Trophoblast cell (in vitro differentiated cells and primary cell): ENCODE measurements around the gene ATP13A3.

Experiments used
- DNase-seq, 2 donors: peaks; one replicate each; pipeline ENCODE4 v3.0.0-alpha.2; 2016
- H2AFZ ChIP-seq: 2 replicates; pipeline ENCODE4 v1.6.1; 2013; ENCODE audit warnings: low read length, moderate library complexity, mild to moderate bottlenecking; ENCODE audit not compliant: insufficient read depth, poor library complexity
- H2AK5ac ChIP-seq: 2 replicates; pipeline ENCODE4 v1.6.1; 2013; ENCODE audit warnings: mild to moderate bottlenecking, low read length
- H2BK120ac ChIP-seq: 2 replicates; pipeline ENCODE4 v1.6.1; 2013; ENCODE audit warnings: low read length, mild to moderate bottlenecking, moderate library complexity; ENCODE audit not compliant: insufficient read depth, poor library complexity
- H2BK12ac ChIP-seq: 2 replicates; pipeline ENCODE4 v1.6.1; 2013; ENCODE audit warnings: mild to moderate bottlenecking, low read length, moderate library complexity
- H2BK5ac ChIP-seq: 2 replicates; pipeline ENCODE4 v1.6.1; 2013; ENCODE audit warnings: low read length, low read depth, moderate library complexity, mild to moderate bottlenecking; ENCODE audit not compliant: poor library complexity
- H3K14ac ChIP-seq: 2 replicates; pipeline ENCODE4 v1.6.1; 2013; ENCODE audit warnings: mild to moderate bottlenecking, low read length
- H3K18ac ChIP-seq: 2 replicates; pipeline ENCODE4 v1.6.1; 2013; ENCODE audit warnings: mild to moderate bottlenecking, low read length
- H3K23ac ChIP-seq: 2 replicates; pipeline ENCODE4 v1.6.1; 2013; ENCODE audit warnings: low read length
- H3K27ac ChIP-seq: 2 replicates; pipeline ENCODE4 v1.5.1; 2013; ENCODE audit warnings: low read depth, mild to moderate bottlenecking, inconsistent platforms, low read length, moderate library complexity
- H3K27me3 ChIP-seq: 2 replicates; pipeline ENCODE4 v1.6.1; 2013; ENCODE audit warnings: inconsistent platforms, mild to moderate bottlenecking, low read length, moderate library complexity; ENCODE audit not compliant: insufficient read depth
- H3K36me3 ChIP-seq, 2 experiments: 1 replicate in 1 of 2; 2 replicates in 1 of 2; pipeline ENCODE4 v1.6.1; 2013; ENCODE audit warnings: low read length in 2 of 2, mild to moderate bottlenecking in 2 of 2, moderate library complexity in 1 of 2; ENCODE audit not compliant: insufficient read depth in 2 of 2, control insufficient read depth in 1 of 2
- H3K4ac ChIP-seq: 2 replicates; pipeline ENCODE4 v1.6.1; 2013; ENCODE audit warnings: low read depth, mild to moderate bottlenecking, low read length, moderate library complexity
- H3K4me1 ChIP-seq, 2 experiments: 1 replicate in 1 of 2; 2 replicates in 1 of 2; pipeline ENCODE4 v1.6.1; 2013; ENCODE audit warnings: low read length in 2 of 2, mild to moderate bottlenecking in 2 of 2, moderate library complexity in 1 of 2; ENCODE audit not compliant: insufficient read depth in 2 of 2, control insufficient read depth in 1 of 2
- H3K4me2 ChIP-seq: 2 replicates; pipeline ENCODE4 v1.6.1; 2013; ENCODE audit warnings: inconsistent platforms, mild to moderate bottlenecking, low read length, moderate library complexity
- H3K4me3 ChIP-seq: 2 replicates; pipeline ENCODE4 v1.5.1; 2013; ENCODE audit warnings: mild to moderate bottlenecking, low read depth, low read length, inconsistent platforms
- H3K79me1 ChIP-seq: one replicate; pipeline ENCODE4 v1.6.1; 2013; ENCODE audit warnings: low read length
- H3K79me2 ChIP-seq: 2 replicates; pipeline ENCODE4 v1.6.1; 2013; ENCODE audit warnings: low read length, mild to moderate bottlenecking; ENCODE audit not compliant: control insufficient read depth, insufficient read depth, poor library complexity
- H3K9ac ChIP-seq: 2 replicates; pipeline ENCODE4 v1.6.1; 2013; ENCODE audit warnings: mild to moderate bottlenecking, low read length
- H3K9me3 ChIP-seq: 2 replicates; pipeline ENCODE4 v1.6.1; 2013; ENCODE audit warnings: low read depth, mild to moderate bottlenecking, control low read depth, inconsistent platforms, low read length; ENCODE audit not compliant: insufficient read depth
- H4K12ac ChIP-seq: 2 replicates; pipeline ENCODE4 v1.6.1; 2013; ENCODE audit warnings: low read depth, mild to moderate bottlenecking, low read length, moderate library complexity
- H4K8ac ChIP-seq: 2 replicates; pipeline ENCODE4 v1.6.1; 2013; ENCODE audit warnings: low read depth, mild to moderate bottlenecking, low read length, moderate library complexity
- H4K91ac ChIP-seq: one replicate; pipeline ENCODE4 v1.6.1; 2013; ENCODE audit warnings: low read depth, mild to moderate bottlenecking, low read length, moderate library complexity
- WGBS: extraction: QIAGEN DNeasy Blood & Tissue Kit; methylation state at CpG from one replicate; pipeline ENCODE4 v1.1.7; 2013; ENCODE audit warnings: missing lambda C conversion rate; ENCODE audit not compliant: insufficient read length, insufficient coverage; ENCODE audit errors: extremely low coverage; 5-methylcytosine and 5-hydroxymethylcytosine counted together

Gene ATP13A3

GRCh38 chr3:194449913-194450312 lies 36.9 kb downstream of the ATP13A3 start:
- H3K79me1 ChIP-seq: no peaks in the 10 kb centered on the region
- no peak overlapping the region for H2BK5ac ChIP-seq
- H4K8ac ChIP-seq: no peak overlapping the region
- no peaks in the 10 kb centered on the region for H3K9me3 ChIP-seq
- H2BK120ac ChIP-seq: no peak overlapping the region
- H3K36me3 ChIP-seq: peaks cover 16 to 28% of the 10 kb centered on the region in 2 experiments
- no peak overlapping the region for H4K12ac ChIP-seq
- H3K4me2 ChIP-seq: no peak overlapping the region
- no peak overlapping the region for H3K18ac ChIP-seq
- no peak overlapping the region for H3K14ac ChIP-seq
- no peak overlapping the region for H3K4ac ChIP-seq
- H4K91ac ChIP-seq: no peak overlapping the region
- H3K4me3 ChIP-seq: no peak overlapping the region
- H3K9ac ChIP-seq: no peak overlapping the region
- H2BK12ac ChIP-seq: no peak overlapping the region
- no peak overlapping the region for H2AK5ac ChIP-seq
- no peak overlapping the region for H3K27ac ChIP-seq
- no peaks in the 10 kb centered on the region for H3K79me2 ChIP-seq
- no peak overlapping the region for H2AFZ ChIP-seq
- H3K27me3 ChIP-seq: no peaks in the 10 kb centered on the region
- WGBS: no CpG with 5 or more reads among the region's 3 CpGs
- no peaks in the 10 kb centered on the region for H3K4me1 ChIP-seq
- no peak overlapping the region for H3K23ac ChIP-seq
- no peak for DNase-seq

- H3K27ac ChIP-seq: no peak overlapping the region
- H3K79me2 ChIP-seq: no peaks in the 10 kb centered on the region
- no peaks in the 10 kb centered on the region for H3K9me3 ChIP-seq
- H4K12ac ChIP-seq: no peak overlapping the region
- no peak overlapping the region for H2BK120ac ChIP-seq
- no peak overlapping the region for H3K9ac ChIP-seq
- H2AK5ac ChIP-seq: no peak overlapping the region
- no peak overlapping the region for H4K91ac ChIP-seq
- H3K36me3 ChIP-seq: peaks cover 10 to 21% of the 10 kb centered on the region in 2 experiments
- no peak for DNase-seq
- no peak overlapping the region for H2AFZ ChIP-seq
- H3K27me3 ChIP-seq: no peaks in the 10 kb centered on the region
- H3K18ac ChIP-seq: no peak overlapping the region
- no peaks in the 10 kb centered on the region for H3K79me1 ChIP-seq
- H2BK5ac ChIP-seq: no peak overlapping the region
- no peak overlapping the region for H3K4ac ChIP-seq
- H3K23ac ChIP-seq: no peak overlapping the region
- no peaks in the 10 kb centered on the region for H3K4me1 ChIP-seq
- H3K4me3 ChIP-seq: no peak overlapping the region
- WGBS: no CpG with 5 or more reads among the region's 1 CpG
- H3K4me2 ChIP-seq: no peak overlapping the region
- H2BK12ac ChIP-seq: no peak overlapping the region
- no peak overlapping the region for H3K14ac ChIP-seq
- H4K8ac ChIP-seq: no peak overlapping the region
These were observed 39.1 kb downstream of the ATP13A3 start for GRCh38 chr3:194447657-194448056.

- DNase-seq: peak in 1 of 2 donors; percentile 43
- no peak overlapping the region for H4K91ac ChIP-seq
- H3K79me2 ChIP-seq: no peaks in the 10 kb centered on the region
- no peaks in the 10 kb centered on the region for H3K4me1 ChIP-seq
- H2AFZ ChIP-seq: no peak overlapping the region
- H2BK5ac ChIP-seq: no peak overlapping the region
- H3K4me2 ChIP-seq: no peak overlapping the region
- WGBS: no CpG with 5 or more reads among the region's 6 CpGs
- no peak overlapping the region for H3K14ac ChIP-seq
- H2BK120ac ChIP-seq: no peak overlapping the region
- no peak overlapping the region for H4K8ac ChIP-seq
- no peak overlapping the region for H3K4me3 ChIP-seq
- no peak overlapping the region for H4K12ac ChIP-seq
- H3K27ac ChIP-seq: no peak overlapping the region
- no peaks in the 10 kb centered on the region for H3K27me3 ChIP-seq
- H2BK12ac ChIP-seq: no peak overlapping the region
- no peak overlapping the region for H3K18ac ChIP-seq
- H3K4ac ChIP-seq: no peak overlapping the region
- peaks cover 10 to 20% of the 10 kb centered on the region in 2 experiments for H3K36me3 ChIP-seq
- no peak overlapping the region for H2AK5ac ChIP-seq
- H3K9me3 ChIP-seq: no peaks in the 10 kb centered on the region
- no peak overlapping the region for H3K23ac ChIP-seq
- no peaks in the 10 kb centered on the region for H3K79me1 ChIP-seq
- H3K9ac ChIP-seq: no peak overlapping the region
These were observed 39.6 kb downstream of the ATP13A3 start for GRCh38 chr3:194447161-194447560.

GRCh38 chr3:194446754-194447153 lies 40.0 kb downstream of the ATP13A3 start:
- no peak overlapping the region for H2BK5ac ChIP-seq
- H3K27me3 ChIP-seq: no peaks in the 10 kb centered on the region
- no peak overlapping the region for H3K27ac ChIP-seq
- no peak overlapping the region for H3K14ac ChIP-seq
- H3K9ac ChIP-seq: no peak overlapping the region
- H2BK12ac ChIP-seq: no peak overlapping the region
- no peak overlapping the region for H2BK120ac ChIP-seq
- no peak overlapping the region for H3K23ac ChIP-seq
- no peaks in the 10 kb centered on the region for H3K79me1 ChIP-seq
- H3K9me3 ChIP-seq: no peaks in the 10 kb centered on the region
- peaks cover 10 to 16% of the 10 kb centered on the region in 2 experiments for H3K36me3 ChIP-seq
- H3K79me2 ChIP-seq: no peaks in the 10 kb centered on the region
- no peak overlapping the region for H3K18ac ChIP-seq
- no peak overlapping the region for H3K4me2 ChIP-seq
- no peak overlapping the region for H3K4me3 ChIP-seq
- H3K4ac ChIP-seq: no peak overlapping the region
- no peak overlapping the region for H4K91ac ChIP-seq
- WGBS: no CpG with 5 or more reads among the region's 4 CpGs
- no peaks in the 10 kb centered on the region for H3K4me1 ChIP-seq
- no peak overlapping the region for H2AK5ac ChIP-seq
- no peak overlapping the region for H4K8ac ChIP-seq
- H4K12ac ChIP-seq: no peak overlapping the region
- DNase-seq: no peak
- no peak overlapping the region for H2AFZ ChIP-seq
